Spleen (tissue), 11 donors: Measurements from ENCODE around the gene BANF1. TPM values are rescaled to one million over a fixed set of nuclear protein-coding genes. Genes with fewer than 3 reads are reported as not detected.
A peak's percentile ranks its signal among the peaks of the same experiment; 100 is the strongest.

Source experiments
- DNase-seq: peaks from one replicate; pipeline ENCODE4 v3.0.0-alpha.2; 2020
- H3K27ac ChIP-seq, 8 donors: fragments of 200-600 bp; sonication (generic) in 7 of 8; 1 replicate in 4 of 8; 2 replicates in 4 of 8; pipeline versions ENCODE4 v1.5.0 to v1.8.0; 2016 to 2021; ENCODE audit warnings: inconsistent platforms in 4 of 8, mild to moderate bottlenecking in 4 of 8, moderate library complexity in 1 of 8
- H3K27me3 ChIP-seq, 7 donors: fragments of 200-600 bp; sonication (generic) in 6 of 7; replicated peaks in 1 of 7; 1 replicate in 4 of 7; 2 replicates in 3 of 7; pipeline versions ENCODE4 v1.5.0 to v1.8.0; 2016 to 2021; ENCODE audit warnings: inconsistent platforms in 3 of 7, mild to moderate bottlenecking in 1 of 7
- H3K36me3 ChIP-seq, 6 donors: fragments of 200-600 bp; sonication (generic) in 5 of 6; 1 replicate in 4 of 6; 2 replicates in 2 of 6; pipeline versions ENCODE4 v1.5.0 to v1.8.0; 2016 to 2021; ENCODE audit warnings: inconsistent platforms in 2 of 6
- H3K4me1 ChIP-seq, 6 donors: fragments of 200-600 bp; sonication (generic) in 5 of 6; 1 replicate in 3 of 6; 2 replicates in 3 of 6; pipeline versions ENCODE4 v1.5.0 to v1.8.0; 2016 to 2021; ENCODE audit warnings: inconsistent platforms in 3 of 6
- H3K4me3 ChIP-seq, 8 donors: fragments of 200-600 bp; sonication (generic) in 7 of 8; 1 replicate in 4 of 8; 2 replicates in 4 of 8; pipeline versions ENCODE4 v1.5.0 to v1.8.0; 2016 to 2021; ENCODE audit warnings: inconsistent platforms in 4 of 8, mild to moderate bottlenecking in 4 of 8, moderate library complexity in 2 of 8
- H3K9me3 ChIP-seq, 8 donors: fragments of 200-600 bp; sonication (generic) in 7 of 8; 1 replicate in 4 of 8; 2 replicates in 4 of 8; pipeline versions ENCODE4 v1.5.0 to v1.8.0; 2016 to 2021; ENCODE audit warnings: inconsistent platforms in 4 of 8
- POLR2A ChIP-seq, 3 donors: fragments of 450-650 bp; IDR thresholded peaks; one replicate each; pipeline ENCODE4 v1.5.1; 2017; ENCODE audit warnings: antibody characterized with exemption in 3 of 3, mild to moderate bottlenecking in 1 of 3
- POLR2AphosphoS5 ChIP-seq, 3 donors: sonication (generic); formaldehyde crosslinking; IDR thresholded peaks; one replicate each; pipeline ENCODE4 v1.5.1; 2017; ENCODE audit warnings: antibody characterized with exemption in 3 of 3
- WGBS, 5 donors: extraction: QIAGEN DNeasy Blood & Tissue Kit in 3 of 5; methylation state at CpG; one replicate each; pipeline versions ENCODE4 v1.1.5 to v1.1.7; 2013 to 2018; 5-methylcytosine and 5-hydroxymethylcytosine counted together
- intact Hi-C: fragments of 100-400 bp; cut with DNase I; formaldehyde crosslinking; loops from one replicate; pipeline ENCODE4 v1.15.0; 2023; ENCODE audit warnings: low total_unique reads
- polyA plus RNA-seq, 3 donors: library from polyadenylated mRNA; stranded (reverse); fragments of 200-250 nt; gene quantifications; one replicate each; pipeline ENCODE4 v1.2.1, GENCODE V29; 2013
- total RNA-seq, 7 donors: library from RNA; depleted of rRNA in 3 of 7; stranded (reverse); fragments of >200 nt in 3 of 7; fragmentation: NEBNext Ultra II Directional in 4 of 7; extraction: Animal tissue kit (Norgen Biotek cat#: 25700) in 4 of 7; gene quantifications; one replicate each; pipeline versions ENCODE4 v1.1.0 to v1.2.1, GENCODE V29; 2016 to 2021
- TF ChIP-seq, protein P1 (sequence below), 11 experiments: fragments of 200-600 bp in 7 of 11; fragments of 450-650 bp in 4 of 11; sonication (generic) in 4 of 11; IDR thresholded peaks in 8 of 11; conservative IDR thresholded peaks in 3 of 11; 1 replicate in 7 of 11; 2 replicates in 4 of 11; pipeline versions ENCODE4 v1.4.0 to v1.8.0; 2016 to 2021; ENCODE audit warnings: antibody characterized with exemption in 11 of 11, inconsistent platforms in 4 of 11, mild to moderate bottlenecking in 1 of 11
- donor health status: healthy with polysubstance abuse.
- donor health status: DM: no; HTN: no; CAD: no; lungs with moderate emphysema.
- donor health status: DM: no; HTN: no; CAD: no.
- donor health status: Bipolar disorder and iron deficiency.
- donor health status: healthy.
- donor health status: DM: no; HTN: no; CAD: no.
- donor health status: DM: yes; HTN: yes; CAD: no.

Gene BANF1
- total and polyA plus RNA-seq, 10 donors, result 50.5 to 219 (median 109) TPM

- Histone ChIP-seq H3K4me3 (no peak overlapping the region), H3K4me1 (peaks cover 0 to 19% (median 6%) of the 10 kb centered on the region in 6 donors), H3K27ac (no peak overlapping the region), H3K9me3 (no peaks in the 10 kb centered on the region), H3K27me3 (no peaks in the 10 kb centered on the region), H3K36me3 (peaks cover 0 to 84% (median 50%) of the 10 kb centered on the region in 6 donors)
- TF ChIP-seq, protein P1, sequence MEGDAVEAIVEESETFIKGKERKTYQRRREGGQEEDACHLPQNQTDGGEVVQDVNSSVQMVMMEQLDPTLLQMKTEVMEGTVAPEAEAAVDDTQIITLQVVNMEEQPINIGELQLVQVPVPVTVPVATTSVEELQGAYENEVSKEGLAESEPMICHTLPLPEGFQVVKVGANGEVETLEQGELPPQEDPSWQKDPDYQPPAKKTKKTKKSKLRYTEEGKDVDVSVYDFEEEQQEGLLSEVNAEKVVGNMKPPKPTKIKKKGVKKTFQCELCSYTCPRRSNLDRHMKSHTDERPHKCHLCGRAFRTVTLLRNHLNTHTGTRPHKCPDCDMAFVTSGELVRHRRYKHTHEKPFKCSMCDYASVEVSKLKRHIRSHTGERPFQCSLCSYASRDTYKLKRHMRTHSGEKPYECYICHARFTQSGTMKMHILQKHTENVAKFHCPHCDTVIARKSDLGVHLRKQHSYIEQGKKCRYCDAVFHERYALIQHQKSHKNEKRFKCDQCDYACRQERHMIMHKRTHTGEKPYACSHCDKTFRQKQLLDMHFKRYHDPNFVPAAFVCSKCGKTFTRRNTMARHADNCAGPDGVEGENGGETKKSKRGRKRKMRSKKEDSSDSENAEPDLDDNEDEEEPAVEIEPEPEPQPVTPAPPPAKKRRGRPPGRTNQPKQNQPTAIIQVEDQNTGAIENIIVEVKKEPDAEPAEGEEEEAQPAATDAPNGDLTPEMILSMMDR (IDR thresholded peaks at IDR 0.05 in 8 of 11, conservative IDR thresholded peaks at IDR 0.05 in 3 of 11), result no peak
- peak in 1 of 3 donors; percentile 50 for TF ChIP-seq POLR2AphosphoS5 (IDR thresholded peaks at IDR 0.05)
- intact Hi-C loops, result no loop called here
- no peak for DNase-seq
- WGBS, 5 donors, result 84 to 89% (median 87%) methylated on average over 42 to 43 of the region's 43 CpGs
These were observed 25.8 kb upstream of the BANF1 start for GRCh38 chr11:65976216-65977176.

GRCh38 chr11:65977621-65978390, 24.5 kb upstream of the BANF1 start:
- Histone ChIP-seq H3K27ac (no peak overlapping the region), H3K9me3 (no peaks in the 10 kb centered on the region), H3K27me3 (no peaks in the 10 kb centered on the region), H3K36me3 (peaks cover 0 to 71% (median 50%) of the 10 kb centered on the region in 6 donors), H3K4me1 (peaks cover 0 to 29% (median 10%) of the 10 kb centered on the region in 6 donors), H3K4me3 (no peak overlapping the region)
- intact Hi-C loops, result no loop called here
- TF ChIP-seq POLR2A (IDR thresholded peaks at IDR 0.05) (no peak), POLR2AphosphoS5 (IDR thresholded peaks at IDR 0.05) (peak in 1 of 3 donors; percentile 52)
- TF ChIP-seq, protein P1 (IDR thresholded peaks at IDR 0.05 in 8 of 11, conservative IDR thresholded peaks at IDR 0.05 in 3 of 11), result no peak
- DNase-seq, result no peak
- WGBS, 5 donors, result 93 to 96% (median 95%) methylated on average over 22 to 28 of the region's 29 CpGs

GRCh38 chr11:65978391-65979238, 23.7 kb upstream of the BANF1 start:
- Histone ChIP-seq H3K36me3 (peaks cover 0 to 63% (median 44%) of the 10 kb centered on the region in 6 donors), H3K4me3 (no peak overlapping the region), H3K9me3 (no peaks in the 10 kb centered on the region), H3K27me3 (no peaks in the 10 kb centered on the region), H3K27ac (no peak overlapping the region), H3K4me1 (peaks cover 0 to 35% (median 11%) of the 10 kb centered on the region in 6 donors)
- TF ChIP-seq POLR2AphosphoS5 (IDR thresholded peaks at IDR 0.05), result peak in 1 of 3 donors; percentile 29
- TF ChIP-seq, protein P1 (IDR thresholded peaks at IDR 0.05 in 8 of 11, conservative IDR thresholded peaks at IDR 0.05 in 3 of 11), result no peak
- WGBS, 5 donors, result 92 to 96% (median 93%) methylated on average over 33 to 34 of the region's 34 CpGs
- no peak for DNase-seq
- intact Hi-C loops, result no loop called here
